Cardiac fibroblast (primary cell): ENCODE results near the gene KXD1.
"Not testable (repeated sequence)": the region's sequence is repeated elsewhere in the genome, so short reads cannot be mapped to it uniquely, and the experiment has no call there.

Source experiments
- DNase-seq, 2 donors: peaks; one replicate each; pipeline versions ENCODE4 v3.0.0 to v3.0.0-alpha.2; 2010; ENCODE audit warnings: low read depth in 2 of 2
- H3K4me3 ChIP-seq, 2 donors: replicated peaks in 1 of 2; 1 replicate in 1 of 2; 2 replicates in 1 of 2; pipeline ENCODE4 v1.5.1; 2011; ENCODE audit warnings: low read depth in 2 of 2, low read length in 2 of 2, mild to moderate bottlenecking in 2 of 2, moderate library complexity in 1 of 2
- CTCF ChIP-seq: IDR thresholded peaks from one replicate; pipeline ENCODE4 v1.5.1; 2011; ENCODE audit warnings: low read depth, mild to moderate bottlenecking, low read length, inconsistent platforms

KXD1 gene

GRCh38 chr19:18537431-18537830 is 20.2 kb upstream of the KXD1 start:
- H3K4me3 ChIP-seq: no peak overlapping the region
- no peak for DNase-seq
- TF ChIP-seq CTCF: no peak

GRCh38 chr19:18538115-18538514 is 19.6 kb upstream of the KXD1 start:
- no peak overlapping the region for H3K4me3 ChIP-seq
- DNase-seq: no peak
- TF ChIP-seq CTCF: no peak

- no peak overlapping the region for H3K4me3 ChIP-seq
- DNase-seq: no peak
- no peak for TF ChIP-seq CTCF
These were observed 18.3 kb upstream of the KXD1 start for GRCh38 chr19:18539372-18539771.

DNA sequence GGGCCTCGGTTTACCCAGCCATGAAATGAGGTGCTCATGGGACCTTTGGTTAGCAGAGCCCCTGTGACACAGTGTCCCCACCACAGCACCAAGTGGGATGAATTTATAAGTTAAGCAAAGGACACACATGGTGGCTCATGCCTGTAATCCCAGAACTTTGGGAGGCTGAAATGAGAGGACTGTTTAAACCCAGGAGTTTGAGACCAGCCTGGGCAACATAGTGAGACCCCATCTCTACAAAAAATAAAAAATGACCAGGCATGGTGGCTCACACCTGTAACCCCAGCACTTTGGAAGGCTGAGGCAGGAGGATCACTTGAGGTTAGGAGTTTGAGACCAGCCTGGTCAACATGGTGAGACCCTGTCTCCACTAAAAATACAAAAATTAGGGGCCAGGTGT is 17.5 kb upstream of the KXD1 start:
- DNase-seq, H3K4me3 ChIP-seq: not testable (repeated sequence)

- peak in 1 of 2 donors; percentile 75 for DNase-seq
- TF ChIP-seq CTCF: no peak
- H3K4me3 ChIP-seq: peak overlapping the region in 1 of 2 donors; percentile 5
These were observed 16.2 kb upstream of the KXD1 start for GRCh38 chr19:18541258-18541991.

DNA sequence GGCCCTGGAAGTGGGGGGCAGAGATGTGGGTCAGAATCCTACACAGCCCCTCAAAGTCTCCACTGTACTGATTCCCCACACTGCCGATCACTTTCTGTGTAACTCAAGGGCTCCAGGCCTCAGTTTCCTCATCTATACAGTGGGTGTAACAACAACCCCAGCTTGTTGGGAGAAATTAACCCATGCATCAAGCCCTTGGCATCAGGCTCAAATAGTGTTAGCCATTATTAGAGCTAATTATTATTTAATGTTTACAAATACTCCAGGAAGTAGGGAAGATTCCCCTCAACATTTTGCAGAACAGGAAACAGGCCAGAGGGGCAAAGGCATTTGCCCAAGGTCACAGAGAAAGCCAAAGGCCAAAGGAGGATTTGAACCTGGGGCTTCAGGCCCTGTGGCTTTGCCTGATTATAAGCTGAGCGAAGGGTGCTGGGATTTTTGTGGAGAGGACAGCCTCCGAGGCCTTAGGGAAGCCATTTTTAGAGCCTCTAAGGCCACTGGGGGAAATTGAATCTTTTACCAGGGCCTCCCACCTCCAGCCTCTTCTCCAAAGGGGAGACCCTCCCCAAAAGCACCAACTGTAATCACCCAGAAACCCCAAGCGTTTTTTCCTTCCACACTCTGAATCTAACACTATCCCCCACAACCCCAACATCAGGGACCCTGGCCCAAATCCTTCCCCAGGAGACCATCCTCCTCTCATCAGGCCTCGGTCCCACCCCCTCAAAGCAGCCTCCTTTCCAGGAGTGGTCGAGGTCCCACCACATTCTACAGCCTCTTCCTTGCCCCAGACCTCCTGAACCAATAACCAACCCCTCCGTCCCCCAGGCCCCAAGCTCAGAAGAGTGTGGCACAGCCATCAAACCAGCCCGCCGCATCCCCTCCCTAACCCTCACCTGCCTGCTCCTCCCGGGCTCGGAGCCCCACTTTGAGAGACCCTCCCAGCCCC is 15.4 kb upstream of the KXD1 start:
- DNase-seq: peak; percentile 14 to 21
- no peak for TF ChIP-seq CTCF
- peak overlapping the region; percentile 69 to 86 for H3K4me3 ChIP-seq
